ENCODE data around the gene YY1.
"Not testable (repeated sequence)": the region's sequence is repeated elsewhere in the genome, so short reads cannot be mapped to it uniquely, and the experiment has no call there.

The YY1 gene

DNA sequence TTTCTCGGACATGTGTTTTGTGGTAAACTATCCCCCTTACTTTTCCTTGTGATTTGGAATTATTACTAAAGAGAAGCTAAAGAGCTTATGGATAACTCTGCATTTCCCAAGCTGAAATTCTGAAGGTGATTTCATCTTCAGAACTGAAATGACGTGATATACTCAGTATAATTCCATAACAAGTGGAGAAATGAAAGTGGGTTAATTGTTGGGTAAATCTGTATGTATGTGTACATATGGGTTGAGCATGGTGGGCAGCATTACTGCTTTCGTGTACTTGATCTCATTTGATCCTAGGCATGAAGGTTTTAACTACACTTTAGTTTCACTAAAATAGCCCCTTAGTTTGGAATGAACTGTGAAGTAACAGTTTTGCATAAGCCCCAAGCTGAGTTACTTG lies 4.1 kb downstream of the YY1 start:
- no peak for DNase-seq (ENCODE audit: low read depth)

GRCh38 chr14:100246809-100247428 lies 8.0 kb downstream of the YY1 start:
- DNase-seq (ENCODE audit: low read depth) = peak; percentile 44

DNA sequence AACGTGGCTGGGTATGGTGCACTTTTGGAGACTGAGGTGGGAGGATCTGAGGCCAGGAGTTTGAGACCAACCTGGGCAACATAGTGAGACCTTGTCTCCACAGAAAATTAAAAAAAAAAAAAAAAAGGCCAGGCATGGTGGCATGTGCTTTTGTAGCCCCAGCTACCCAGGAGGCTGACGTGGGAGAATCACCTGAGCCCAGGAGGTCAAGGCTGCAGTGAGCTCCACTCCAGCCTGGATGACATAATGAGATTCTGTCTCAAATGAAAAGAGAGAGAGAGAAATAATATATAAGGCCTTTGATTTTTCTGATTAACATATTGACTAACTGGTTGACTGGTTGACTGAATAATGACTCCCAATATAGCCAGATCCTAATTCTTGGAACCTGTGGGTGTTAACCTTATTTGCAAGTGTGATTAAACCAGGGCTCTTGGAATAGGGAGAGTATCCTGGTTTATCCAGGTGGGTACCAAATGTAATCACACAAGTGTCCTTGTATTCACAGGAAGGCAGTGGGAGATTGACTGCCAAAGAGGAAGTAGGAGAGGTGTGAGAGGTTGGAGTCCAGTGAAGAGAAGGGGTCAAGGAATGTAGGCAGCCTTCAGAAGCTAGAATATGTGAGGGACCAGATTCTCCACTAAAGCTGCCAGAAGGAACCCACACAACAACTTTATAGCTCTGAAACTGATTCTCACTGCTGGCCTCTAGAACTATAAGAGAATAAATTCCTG lies 12.0 kb downstream of the YY1 start:
- DNase-seq (ENCODE audit: low read depth) = no peak

DNA sequence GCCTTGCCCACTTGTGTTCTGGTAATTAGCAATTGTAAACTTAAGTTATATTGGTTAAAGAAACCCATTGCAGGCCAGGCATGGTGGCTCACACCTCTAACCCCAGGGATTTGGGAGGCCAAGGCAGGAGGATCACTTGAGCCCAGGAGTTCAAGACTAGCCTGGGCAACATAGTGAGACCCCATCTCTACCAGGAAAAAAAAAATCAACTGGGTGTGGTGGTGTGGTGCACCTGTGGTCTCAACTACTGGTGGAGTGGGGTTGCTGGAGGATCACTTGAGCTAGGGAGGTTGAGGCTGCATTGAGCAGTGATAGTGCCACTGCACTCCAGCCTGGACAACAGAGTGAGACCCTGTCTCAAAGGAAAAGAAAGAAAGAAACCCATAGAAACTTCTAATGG lies 13.7 kb downstream of the YY1 start:
- no peak for DNase-seq (ENCODE audit: low read depth)

- no peak for DNase-seq (ENCODE audit: low read depth)
Observed at GRCh38 chr14:100256339-100256895, 17.5 kb downstream of the YY1 start.

- no peak for DNase-seq (ENCODE audit: low read depth)
Observed at GRCh38 chr14:100261621-100262020, 22.7 kb downstream of the YY1 start.

DNA sequence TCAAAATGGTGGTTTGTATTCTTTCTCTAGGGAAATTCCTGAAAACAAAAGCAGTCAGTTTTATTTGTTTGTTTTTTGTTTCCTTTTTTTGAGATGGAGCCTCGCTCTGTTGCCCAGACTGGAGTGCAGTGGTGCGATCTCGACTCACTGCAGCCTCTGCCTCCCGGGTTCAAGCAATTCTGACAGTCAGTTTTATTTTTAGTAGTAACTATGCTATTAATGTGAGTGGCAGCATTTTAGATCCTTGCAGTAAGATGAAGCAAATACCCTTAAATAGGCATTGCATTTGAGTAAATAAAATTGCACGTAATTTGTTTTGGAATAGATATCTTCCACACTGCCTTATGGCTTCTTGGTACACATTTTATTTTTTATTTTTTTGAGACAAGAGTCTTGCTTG lies 23.6 kb downstream of the YY1 start:
- no peak for DNase-seq (ENCODE audit: low read depth)

DNA sequence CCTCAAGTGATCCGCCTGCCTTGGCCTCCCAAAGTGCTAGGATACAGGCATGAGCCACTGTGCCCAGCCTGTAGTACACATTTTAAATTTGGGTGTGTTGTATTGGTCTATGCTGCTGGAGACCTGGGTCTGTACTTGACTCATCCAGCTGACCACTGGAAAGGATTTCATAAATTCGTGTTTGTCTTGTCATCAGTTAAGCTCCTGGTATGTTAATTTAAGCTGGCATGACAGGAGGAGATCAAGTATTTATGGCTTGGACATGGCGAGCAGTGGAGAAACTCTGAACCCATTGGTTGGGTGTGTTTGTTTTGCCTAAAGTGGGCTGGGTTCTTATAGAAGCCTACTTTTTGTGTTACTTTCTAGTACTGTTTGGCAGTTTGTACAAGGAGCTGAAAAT lies 24.2 kb downstream of the YY1 start:
- peak; percentile 84 for DNase-seq (ENCODE audit: low read depth)

DNA sequence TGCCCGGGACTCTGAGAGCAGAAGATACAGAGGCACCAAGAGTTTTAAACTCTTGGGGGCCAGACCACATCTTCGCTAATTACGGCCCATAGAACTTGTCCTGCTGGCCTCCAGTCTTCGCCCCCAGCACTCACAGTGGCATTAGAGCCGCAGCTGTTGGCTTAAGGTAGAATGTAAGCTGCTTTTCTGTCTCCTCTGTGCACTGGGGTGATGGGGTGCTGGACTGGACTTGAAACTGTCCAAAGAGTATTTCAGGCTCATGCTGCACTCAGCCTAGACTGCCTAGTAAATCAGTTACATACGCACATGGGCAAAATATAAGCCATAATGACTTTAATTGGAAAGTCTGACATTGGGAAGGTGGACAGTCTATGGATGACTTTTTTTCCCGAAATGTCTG lies 29.0 kb downstream of the YY1 start:
- DNase-seq (ENCODE audit: low read depth) = no peak

DNA sequence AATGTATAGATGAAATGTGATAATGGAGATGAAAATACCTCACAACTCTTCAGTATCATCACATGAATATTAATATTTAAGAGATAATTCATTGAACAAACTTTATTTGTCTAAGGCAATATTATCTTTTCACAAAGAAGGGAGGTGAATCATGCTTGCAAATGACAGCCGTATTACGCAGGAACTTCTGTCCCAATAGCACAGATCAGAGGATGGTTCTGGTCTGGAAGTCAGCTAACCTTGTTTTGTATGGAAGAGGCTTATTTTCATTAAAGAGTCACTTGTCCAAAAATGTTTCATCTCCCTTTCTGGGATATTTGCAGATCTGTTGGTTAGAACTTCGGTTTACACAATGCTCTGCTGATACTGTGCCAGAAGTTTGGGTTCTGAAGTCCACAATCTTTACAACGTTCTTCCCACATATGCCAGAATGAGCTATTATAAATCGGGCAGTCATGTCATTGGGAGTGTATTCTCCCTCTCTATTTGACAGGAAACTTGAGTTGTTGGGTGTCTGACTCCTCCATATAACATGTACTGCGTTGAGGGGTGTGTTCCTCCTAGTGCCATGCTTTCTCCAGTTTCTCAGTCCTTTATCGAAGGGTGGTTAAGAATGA lies 29.8 kb downstream of the YY1 start:
- peak; percentile 26 for DNase-seq (ENCODE audit: low read depth)

GRCh38 chr14:100271247-100271939 lies 32.4 kb downstream of the YY1 start:
- no peak for DNase-seq (ENCODE audit: low read depth)

DNA sequence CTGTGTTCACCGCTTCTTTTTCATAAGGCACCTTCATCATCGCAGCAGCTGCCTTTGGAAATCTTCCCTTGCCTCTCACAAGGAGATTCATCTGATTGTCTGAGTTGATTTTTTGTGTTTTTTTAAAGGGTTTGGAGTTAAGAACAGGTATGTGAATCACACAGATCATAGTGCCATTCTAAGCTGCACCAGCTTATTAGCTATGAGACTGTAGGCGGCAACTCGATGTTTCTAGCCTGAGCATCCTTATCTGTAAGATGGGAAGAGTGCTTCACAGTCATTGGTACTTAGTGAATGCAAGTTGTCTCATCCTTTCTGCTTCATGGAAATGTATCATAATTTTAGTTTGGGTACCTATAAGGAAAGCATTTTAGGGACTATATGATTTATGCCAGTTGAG lies 35.3 kb downstream of the YY1 start:
- DNase-seq (ENCODE audit: low read depth) = no peak

DNA sequence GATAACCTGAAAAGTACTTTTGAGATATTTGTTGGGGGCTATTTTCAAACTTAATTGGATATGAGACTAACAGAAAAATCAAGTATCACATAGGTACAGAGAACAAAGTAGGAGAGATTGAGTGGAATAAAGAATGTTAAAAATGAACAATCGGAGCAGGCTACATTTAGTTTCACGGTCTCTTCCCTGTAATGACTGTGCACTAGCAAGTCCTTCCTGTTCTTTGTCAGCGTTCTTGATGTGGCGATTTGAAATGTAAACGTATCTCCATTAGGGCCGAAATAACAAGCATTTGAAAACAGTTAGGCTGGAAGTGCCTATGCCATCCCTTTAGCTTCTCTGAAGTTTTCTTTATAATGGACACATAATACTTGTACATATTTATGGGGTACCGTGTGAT lies 36.3 kb downstream of the YY1 start:
- DNase-seq (ENCODE audit: low read depth) = no peak

DNA sequence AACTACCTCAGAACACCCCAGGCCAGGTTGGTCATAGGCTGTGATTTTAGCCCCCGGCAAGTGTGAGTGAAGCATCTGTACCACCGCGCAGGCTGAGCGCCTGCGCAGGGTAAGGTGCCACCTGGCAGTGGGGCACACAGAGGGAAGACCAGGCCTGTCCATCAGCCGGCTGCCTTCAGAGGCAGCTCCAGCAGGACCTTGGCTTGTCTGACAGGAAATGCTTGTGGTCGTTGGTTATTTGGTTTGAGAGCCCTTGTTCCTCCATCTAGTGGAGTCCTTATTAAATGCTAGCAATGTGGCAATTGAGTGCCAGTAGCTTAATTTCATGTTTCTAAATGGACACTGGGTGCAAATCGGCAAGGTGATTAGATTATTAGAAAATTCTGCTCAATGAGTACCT lies 39.8 kb downstream of the YY1 start:
- peak; percentile 81 for DNase-seq (ENCODE audit: low read depth)

DNA sequence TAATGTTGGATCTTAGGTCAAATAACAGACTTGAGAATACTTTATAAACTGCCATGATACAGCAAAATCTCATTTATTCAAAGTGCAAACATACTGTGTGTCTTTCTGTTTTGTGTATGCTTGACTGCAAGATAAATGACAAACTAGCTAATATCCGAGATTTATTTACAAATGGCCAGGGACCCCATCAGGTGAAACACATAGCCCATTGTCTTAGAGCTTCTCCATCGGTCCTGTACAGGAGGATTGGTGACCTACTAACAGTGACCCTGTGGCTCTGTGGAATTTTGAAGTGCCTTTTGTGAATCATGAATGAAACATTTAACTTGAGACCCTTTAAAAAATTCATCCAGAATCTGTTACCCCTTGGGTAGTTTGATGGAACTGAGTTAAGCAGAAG lies 40.2 kb downstream of the YY1 start:
- DNase-seq (ENCODE audit: low read depth) = no peak

GRCh38 chr14:100279563-100279962 lies 40.6 kb downstream of the YY1 start:
- DNase-seq (ENCODE audit: low read depth) = no peak

- DNase-seq (ENCODE audit: low read depth) = no peak
Observed at GRCh38 chr14:100281286-100282082, 42.5 kb downstream of the YY1 start.

DNA sequence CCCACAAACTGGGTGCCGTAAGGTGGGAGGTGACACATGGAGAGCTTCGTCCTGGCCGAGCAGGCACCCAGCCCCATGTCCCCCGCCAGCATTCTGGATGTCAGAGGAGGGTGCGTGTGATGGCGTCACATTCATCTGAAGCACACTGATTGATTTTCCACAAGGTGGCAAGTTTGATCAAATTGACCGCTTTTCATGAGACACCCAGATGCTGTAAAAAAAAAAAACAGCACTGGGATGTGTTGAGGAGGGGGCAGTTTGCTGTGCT lies 43.1 kb downstream of the YY1 start:
- no peak for DNase-seq (ENCODE audit: low read depth)

GRCh38 chr14:100282766-100283419 lies 43.9 kb downstream of the YY1 start:
- no peak for DNase-seq (ENCODE audit: low read depth)

GRCh38 chr14:100283436-100283835 lies 44.5 kb downstream of the YY1 start:
- not testable (repeated sequence) for DNase-seq (ENCODE audit: low read depth)

Data from iris pigment epithelial cell (primary cell).